ENCODE results near the gene SETD1A. TPM values are rescaled to one million over a fixed set of nuclear protein-coding genes. Genes with fewer than 3 reads are reported as not detected.
A peak's percentile ranks its signal among the peaks of the same experiment; 100 is the strongest.
"Not testable (repeated sequence)": the region's sequence is repeated elsewhere in the genome, so short reads cannot be mapped to it uniquely, and the experiment has no call there.

The SETD1A gene
- total and polyA plus RNA-seq, 2 of the 4 experiments (the other 2 are of a cell fraction) = 0.54 to 5.8 TPM

GRCh38 chr16:30937692-30938091 lies 19.9 kb upstream of the SETD1A start:
- Histone ChIP-seq H3K27ac (ENCODE audit: insufficient read depth, low read length) (no peak overlapping the region), H3K14ac (replicated peaks; ENCODE audit: low read depth, low read length) (no peak overlapping the region)

GRCh38 chr16:30939571-30939970 lies 18.0 kb upstream of the SETD1A start:
- DNase-seq; H3K14ac ChIP-seq (replicated peaks; ENCODE audit: low read depth, low read length); H3K4me1 ChIP-seq (ENCODE audit: control insufficient read depth, insufficient read depth, low read length); H2BK15ac ChIP-seq (ENCODE audit: low read depth, low read length); H3K27me3 ChIP-seq (ENCODE audit: control insufficient read depth, insufficient read depth, low read length); H3K4ac ChIP-seq (ENCODE audit: low read depth, low read length); H4K5ac ChIP-seq (ENCODE audit: low read depth, low read length); H3K9me3 ChIP-seq (ENCODE audit: control insufficient read depth, insufficient read depth, low read length); H3K9me1 ChIP-seq (ENCODE audit: insufficient read depth, low read length); H2AK9ac ChIP-seq (replicated peaks; ENCODE audit: low read depth, low read length, poor library complexity); CTCF ChIA-PET; H3K56ac ChIP-seq (ENCODE audit: extremely low read depth, insufficient read depth, low read length); POLR2A ChIA-PET (ENCODE audit: unreplicated experiment); in situ Hi-C loops (cut with MboI; ENCODE audit: low sequenced_read_pairs); dilution Hi-C loops (cut with HindIII; ENCODE audit: low sequenced_read_pairs, unreplicated experiment); H3K18ac ChIP-seq (ENCODE audit: low read depth, low read length); H2BK120ac ChIP-seq (ENCODE audit: low read depth, low read length); H3K9ac ChIP-seq (ENCODE audit: low read depth, low read length); ATAC-seq (ENCODE audit: low read depth); H3K4me3 ChIP-seq (ENCODE audit: insufficient read depth, low read depth, low read length); H3K23ac ChIP-seq (ENCODE audit: low read depth, low read length); H3K27ac ChIP-seq (ENCODE audit: insufficient read depth, low read length); H2AK5ac ChIP-seq (ENCODE audit: low read depth, low read length); H4K91ac ChIP-seq (ENCODE audit: insufficient read depth, low read depth, low read length); H2BK5ac ChIP-seq (ENCODE audit: low read depth, low read length, poor library complexity, severe bottlenecking); H3K4me2 ChIP-seq (ENCODE audit: low read depth, low read length); H2BK20ac ChIP-seq (ENCODE audit: low read depth, low read length); H4K8ac ChIP-seq (ENCODE audit: low read depth in 2 of 2, low read length in 2 of 2); H2AFZ ChIP-seq (replicated peaks; ENCODE audit: low read length, poor library complexity); intact Hi-C loops (cut with micrococcal nuclease); BruUV-seq (replicated peaks): not testable (repeated sequence)
- peaks cover 31 to 49% of the 10 kb centered on the region in 2 experiments for H3K79me1 ChIP-seq (ENCODE audit: low read depth in 1 of 2, low read length in 2 of 2)
- H4K20me1 ChIP-seq (ENCODE audit: insufficient read depth, low read length) = peaks cover 17% of the 10 kb centered on the region
- peaks cover 46% of the 10 kb centered on the region for H3K36me3 ChIP-seq (ENCODE audit: control insufficient read depth, insufficient read depth, low read length)
- WGBS, 2 experiments (ENCODE audit: extremely low coverage in 2 of 2, insufficient read length in 1 of 2) = 94% methylated on average over 6 of the region's 8 CpGs; no CpG with 5 or more reads in 1 of the 2 experiments

More at GRCh38 chr16:30937692-30938091, 19.9 kb upstream of the SETD1A start:
- ATAC-seq (ENCODE audit: low read depth) = no peak
- Histone ChIP-seq H2BK5ac (ENCODE audit: low read depth, low read length, poor library complexity, severe bottlenecking) (no peak overlapping the region), H3K4me1 (ENCODE audit: control insufficient read depth, insufficient read depth, low read length) (peaks cover 6% of the 10 kb centered on the region), H2AK9ac (replicated peaks; ENCODE audit: low read depth, low read length, poor library complexity) (peak overlapping the region; percentile 45), H2AFZ (replicated peaks; ENCODE audit: low read length, poor library complexity) (no peak overlapping the region), H3K18ac (ENCODE audit: low read depth, low read length) (no peak overlapping the region), H4K91ac (ENCODE audit: insufficient read depth, low read depth, low read length) (no peak overlapping the region), H4K5ac (ENCODE audit: low read depth, low read length) (no peak overlapping the region), H2BK15ac (ENCODE audit: low read depth, low read length) (no peak overlapping the region), H2AK5ac (ENCODE audit: low read depth, low read length) (no peak overlapping the region), H4K8ac (ENCODE audit: low read depth in 2 of 2, low read length in 2 of 2) (no peak overlapping the region), H3K23ac (ENCODE audit: low read depth, low read length) (no peak overlapping the region), H3K9ac (ENCODE audit: low read depth, low read length) (no peak overlapping the region), H3K27me3 (ENCODE audit: control insufficient read depth, insufficient read depth, low read length) (no peaks in the 10 kb centered on the region), H3K36me3 (ENCODE audit: control insufficient read depth, insufficient read depth, low read length) (peaks cover 45% of the 10 kb centered on the region), H3K4ac (ENCODE audit: low read depth, low read length) (no peak overlapping the region), H3K9me3 (ENCODE audit: control insufficient read depth, insufficient read depth, low read length) (no peaks in the 10 kb centered on the region), H3K9me1 (ENCODE audit: insufficient read depth, low read length) (peaks cover 5% of the 10 kb centered on the region; the same call in 1 of the 2 replicates), H4K20me1 (ENCODE audit: insufficient read depth, low read length) (peaks cover 17% of the 10 kb centered on the region), H3K79me1 (ENCODE audit: low read depth in 1 of 2, low read length in 2 of 2) (peaks cover 27 to 42% of the 10 kb centered on the region in 2 experiments), H3K4me3 (ENCODE audit: insufficient read depth, low read depth, low read length) (no peak overlapping the region), H2BK20ac (ENCODE audit: low read depth, low read length) (no peak overlapping the region), H2BK120ac (ENCODE audit: low read depth, low read length) (no peak overlapping the region), H3K4me2 (ENCODE audit: low read depth, low read length) (no peak overlapping the region), H3K56ac (ENCODE audit: extremely low read depth, insufficient read depth, low read length) (no peak overlapping the region)
- ChIA-PET POLR2A (ENCODE audit: unreplicated experiment) (no interaction called here), CTCF (interaction anchor here (0.6 kb wide), 1 partner anchor 93 kb away, joined by 3 read pairs; no protein-coding TSS in a partner anchor)
- no peak for TF ChIP-seq FOS (IDR thresholded peaks at IDR 0.05; ENCODE audit: low read depth, low read length)
- in situ Hi-C loops (cut with MboI; ENCODE audit: low sequenced_read_pairs) (no loop called here), intact Hi-C loops (cut with micrococcal nuclease) (no loop called here), dilution Hi-C loops (cut with HindIII; ENCODE audit: low sequenced_read_pairs, unreplicated experiment) (no loop called here)
- no peak for DNase-seq
- BruUV-seq (replicated peaks) = no TSS peak
- 84% methylated on average over 4 of the region's 5 CpGs; no CpG with 5 or more reads in 1 of the 2 experiments for WGBS, 2 experiments (ENCODE audit: extremely low coverage in 2 of 2, insufficient read length in 1 of 2)

Data from IMR-90 (cell line).